Sigmoid colon (tissue), 4 donors: Measurements from ENCODE around the gene LY6G6F.

ENCODE experiments used
- CTCF ChIP-seq, 4 experiments: fragments of 450-650 bp in 3 of 4; fragments of 200-600 bp in 1 of 4; IDR thresholded peaks; one replicate each; pipeline ENCODE4 v1.5.1; 2016 to 2019; ENCODE audit warnings: antibody characterized with exemption in 4 of 4, mild to moderate bottlenecking in 3 of 4, moderate library complexity in 2 of 4
- POLR2AphosphoS5 ChIP-seq, 4 donors: sonication (generic); formaldehyde crosslinking; IDR thresholded peaks; one replicate each; pipeline ENCODE4 v1.6.1; 2017; ENCODE audit warnings: antibody characterized with exemption in 4 of 4

GRCh38 chr6:31717499-31718222 lies 11.0 kb downstream of the LY6G6F start:
- TF ChIP-seq CTCF (IDR thresholded peaks at IDR 0.05) (no peak), POLR2AphosphoS5 (IDR thresholded peaks at IDR 0.05) (no peak)
